ENCODE results near the gene CISTR. TPM values are rescaled to one million over a fixed set of nuclear protein-coding genes. Genes with fewer than 3 reads are reported as not detected.

CISTR gene
- total RNA-seq, 1 experiment from 2014 or later, result not detected

DNA sequence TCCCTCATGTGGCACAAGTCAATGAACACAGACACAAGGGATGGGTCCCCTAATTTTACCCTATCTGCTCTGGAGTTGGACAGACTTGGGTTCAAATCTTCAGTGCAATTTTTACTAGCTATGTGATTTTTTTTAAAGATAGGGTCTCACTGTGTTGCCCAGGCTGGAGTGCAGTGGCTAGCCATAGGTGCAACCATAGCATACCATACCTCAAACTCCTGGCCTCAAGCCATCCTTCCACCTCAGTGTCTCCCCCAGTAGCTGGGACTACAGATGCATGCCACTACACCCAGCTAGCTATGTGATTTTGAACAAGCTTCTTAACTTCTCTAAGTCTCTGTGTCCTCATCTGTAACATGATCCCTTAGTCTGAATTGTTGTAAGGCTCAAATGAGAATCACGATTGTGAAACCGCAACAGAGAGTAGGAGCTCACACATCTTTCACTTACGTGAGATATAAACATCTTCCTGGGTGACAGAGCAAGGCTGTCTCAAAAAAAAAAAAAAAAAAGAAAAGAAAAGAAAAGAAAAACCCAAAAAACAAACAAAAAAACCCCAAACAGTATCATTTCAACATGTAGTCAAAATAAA lies 29.2 kb downstream of the CISTR start:
- no peak overlapping the region for H3K14ac ChIP-seq (ENCODE audit: insufficient read depth, low read length)
- no peak overlapping the region for H3K27ac Mint-ChIP-seq
- no peak overlapping the region for H3K27ac ChIP-seq (ENCODE audit: insufficient read length, low read depth, low read length)
- H4K5ac ChIP-seq (ENCODE audit: insufficient read length, low read depth, low read length), result no peak overlapping the region
- H3K23ac ChIP-seq (ENCODE audit: insufficient read length, low read depth, low read length), result no peak overlapping the region
- no peak overlapping the region for H2BK5ac ChIP-seq (ENCODE audit: insufficient read length, low read length)
- H3K9ac ChIP-seq (ENCODE audit: extremely low read depth, insufficient read length, low read length), result no peak overlapping the region
- no peak overlapping the region for H2BK12ac ChIP-seq (ENCODE audit: insufficient read length, low read depth, low read length)
- H3K79me2 ChIP-seq (ENCODE audit: insufficient read depth, low read length), result no peaks in the 10 kb centered on the region
- no peaks in the 10 kb centered on the region for H3K27me3 ChIP-seq (ENCODE audit: insufficient read depth, low read length)
- peaks cover under 1% of the 10 kb centered on the region for H4K20me1 ChIP-seq (ENCODE audit: control insufficient read depth, insufficient read depth, insufficient read length)
- peaks cover 4% of the 10 kb centered on the region for H3K23me2 ChIP-seq (ENCODE audit: insufficient read length, low read depth, low read length, poor library complexity, severe bottlenecking)
- no peak for DNase-seq
- no peak overlapping the region for H3T11ph ChIP-seq (ENCODE audit: low read length)
- no peak overlapping the region for H2BK20ac ChIP-seq (ENCODE audit: low read depth, low read length, poor library complexity, severe bottlenecking)
- no peaks in the 10 kb centered on the region for H3K9me3 ChIP-seq (ENCODE audit: control insufficient read depth, low read depth, low read length)
- no peak overlapping the region for H3K18ac ChIP-seq (ENCODE audit: insufficient read length, low read depth, low read length)
- no peak overlapping the region for H4K8ac ChIP-seq (replicated peaks; ENCODE audit: insufficient read length, low read depth, low read length)
- no peaks in the 10 kb centered on the region for H3K4me1 ChIP-seq (ENCODE audit: insufficient read depth, low read length)
- H3K27me3 Mint-ChIP-seq (ENCODE audit: low read depth), result no peaks in the 10 kb centered on the region; the same call in 1 of the 2 replicates
- no peak overlapping the region for H4K91ac ChIP-seq (ENCODE audit: insufficient read length, low read depth, low read length)
- no peak overlapping the region for H3K4me3 Mint-ChIP-seq
- no peak overlapping the region for H2BK120ac ChIP-seq (ENCODE audit: low read depth, low read length, poor library complexity, severe bottlenecking)
- H3K9me3 Mint-ChIP-seq, result no peaks in the 10 kb centered on the region
- H3K79me1 ChIP-seq (ENCODE audit: insufficient read depth, low read depth, low read length, poor library complexity, severe bottlenecking), result no peaks in the 10 kb centered on the region
- H2AFZ ChIP-seq (ENCODE audit: low read length), result no peak overlapping the region
- TF ChIP-seq, protein P1, sequence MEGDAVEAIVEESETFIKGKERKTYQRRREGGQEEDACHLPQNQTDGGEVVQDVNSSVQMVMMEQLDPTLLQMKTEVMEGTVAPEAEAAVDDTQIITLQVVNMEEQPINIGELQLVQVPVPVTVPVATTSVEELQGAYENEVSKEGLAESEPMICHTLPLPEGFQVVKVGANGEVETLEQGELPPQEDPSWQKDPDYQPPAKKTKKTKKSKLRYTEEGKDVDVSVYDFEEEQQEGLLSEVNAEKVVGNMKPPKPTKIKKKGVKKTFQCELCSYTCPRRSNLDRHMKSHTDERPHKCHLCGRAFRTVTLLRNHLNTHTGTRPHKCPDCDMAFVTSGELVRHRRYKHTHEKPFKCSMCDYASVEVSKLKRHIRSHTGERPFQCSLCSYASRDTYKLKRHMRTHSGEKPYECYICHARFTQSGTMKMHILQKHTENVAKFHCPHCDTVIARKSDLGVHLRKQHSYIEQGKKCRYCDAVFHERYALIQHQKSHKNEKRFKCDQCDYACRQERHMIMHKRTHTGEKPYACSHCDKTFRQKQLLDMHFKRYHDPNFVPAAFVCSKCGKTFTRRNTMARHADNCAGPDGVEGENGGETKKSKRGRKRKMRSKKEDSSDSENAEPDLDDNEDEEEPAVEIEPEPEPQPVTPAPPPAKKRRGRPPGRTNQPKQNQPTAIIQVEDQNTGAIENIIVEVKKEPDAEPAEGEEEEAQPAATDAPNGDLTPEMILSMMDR (conservative IDR thresholded peaks at IDR 0.05), result no peak
- no peak overlapping the region for H3K4me2 ChIP-seq (ENCODE audit: insufficient read depth, insufficient read length, low read length)
- no CpG with 5 or more reads among the region's 3 CpGs for WGBS (ENCODE audit: extremely low coverage, insufficient read length, low lambda C conversion rate)
- peaks cover 0 to 4% (median 0%) of the 10 kb centered on the region in 3 experiments; a peak in 2 of 7 replicates for H3K36me3 Mint-ChIP-seq (ENCODE audit: insufficient read depth in 1 of 3, low read depth in 3 of 3)
- no peak overlapping the region for H3K56ac ChIP-seq (ENCODE audit: insufficient read length, low read depth, low read length)
- peaks cover 13 to 18% of the 10 kb centered on the region in 2 experiments for H3K4me1 Mint-ChIP-seq
- no peak overlapping the region for H2BK15ac ChIP-seq (ENCODE audit: low read depth, low read length)
- no peak overlapping the region for H2AK5ac ChIP-seq (ENCODE audit: insufficient read length, low read length)
- H3K4ac ChIP-seq (ENCODE audit: low read depth, low read length), result no peak overlapping the region
